ENCODE measurements around the gene F2RL3.

DNA sequence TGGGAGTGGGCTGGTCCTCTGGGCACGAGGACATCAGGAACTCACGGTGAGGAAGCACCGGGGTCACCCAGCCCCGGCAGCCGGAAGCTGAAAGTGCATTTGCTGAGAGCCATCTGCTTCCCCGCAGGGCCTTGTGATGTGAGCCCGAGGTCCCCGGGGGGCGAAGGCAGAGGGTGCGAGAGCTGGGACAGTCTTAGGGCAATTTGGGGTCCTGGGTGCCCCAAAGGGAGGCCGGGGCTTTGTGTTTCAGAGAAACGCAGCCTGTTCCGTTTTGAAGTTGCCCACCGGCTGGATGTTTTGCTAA, 4.8 kb downstream of the F2RL3 start:
- TF ChIP-seq FOXM1 (IDR thresholded peaks at IDR 0.05; ENCODE audit: borderline replicate concordance) = no peak
- TF ChIP-seq TARDBP (IDR thresholded peaks at IDR 0.05) = no peak
- no peak for TF ChIP-seq SUZ12 (IDR thresholded peaks at IDR 0.05)
- TF ChIP-seq L3MBTL2 (conservative IDR thresholded peaks at IDR 0.05) = no peak
